Stimulated activated CD8-positive, alpha-beta memory T cell treated with anti-CD3 and anti-CD28 coated beads, Interleukin-15, amount 100 ng/mL, for 48 hours (primary cell): Measurements from ENCODE around the gene NBPF1.
"Not testable (repeated sequence)": the region's sequence is repeated elsewhere in the genome, so short reads cannot be mapped to it uniquely, and the experiment has no call there.

Source experiments
- DNase-seq, 2 donors: peaks; one replicate each; pipeline ENCODE4 v3.0.0-alpha.2; 2020; ENCODE audit warnings: low read depth in 2 of 2

NBPF1 gene

GRCh38 chr1:16550212-16550918 lies 63.0 kb downstream of the NBPF1 start:
- DNase-seq: not testable (repeated sequence)

GRCh38 chr1:16549545-16549944 lies 63.8 kb downstream of the NBPF1 start:
- DNase-seq: not testable (repeated sequence)

- DNase-seq: not testable (repeated sequence)
Measured at GRCh38 chr1:16547502-16548241, 65.7 kb downstream of the NBPF1 start.

- DNase-seq: peak; percentile 19 to 35
Measured at GRCh38 chr1:16545682-16546095, 67.7 kb downstream of the NBPF1 start.

GRCh38 chr1:16540421-16540893 lies 72.9 kb downstream of the NBPF1 start:
- DNase-seq: not testable (repeated sequence)

GRCh38 chr1:16537528-16537927 lies 75.8 kb downstream of the NBPF1 start:
- not testable (repeated sequence) for DNase-seq

GRCh38 chr1:16536796-16537195 lies 76.6 kb downstream of the NBPF1 start:
- DNase-seq: not testable (repeated sequence)

GRCh38 chr1:16535898-16536297 lies 77.5 kb downstream of the NBPF1 start:
- DNase-seq: not testable (repeated sequence)

- not testable (repeated sequence) for DNase-seq
Measured at GRCh38 chr1:16535487-16535886, 77.9 kb downstream of the NBPF1 start.

GRCh38 chr1:16534829-16535456 lies 78.4 kb downstream of the NBPF1 start:
- DNase-seq: peak; percentile 32 to 55

GRCh38 chr1:16534239-16534828 lies 79.0 kb downstream of the NBPF1 start:
- not testable (repeated sequence) for DNase-seq

- not testable (repeated sequence) for DNase-seq
Measured at GRCh38 chr1:16532235-16532991, 81.0 kb downstream of the NBPF1 start.

GRCh38 chr1:16528338-16528737 lies 85.0 kb downstream of the NBPF1 start:
- DNase-seq: not testable (repeated sequence)

- DNase-seq: not testable (repeated sequence)
Measured at GRCh38 chr1:16525769-16526168, 87.6 kb downstream of the NBPF1 start.

GRCh38 chr1:16521679-16522078 lies 91.7 kb downstream of the NBPF1 start:
- DNase-seq: not testable (repeated sequence)

- DNase-seq: no peak
Measured at GRCh38 chr1:16521288-16521583, 92.1 kb downstream of the NBPF1 start.

- not testable (repeated sequence) for DNase-seq
Measured at GRCh38 chr1:16520435-16521287, 92.7 kb downstream of the NBPF1 start.

GRCh38 chr1:16519255-16519951 lies 94.0 kb downstream of the NBPF1 start:
- DNase-seq: not testable (repeated sequence)

GRCh38 chr1:16518913-16519254 lies 94.5 kb downstream of the NBPF1 start:
- not testable (repeated sequence) for DNase-seq
